ENCODE data around the gene MYO19. TPM values are rescaled to one million over a fixed set of nuclear protein-coding genes. Genes with fewer than 3 reads are reported as not detected.

Gene MYO19
- total and polyA plus RNA-seq, 9 of the 15 experiments (the other 6 are each of a cell fraction or from before 2014, with no cell fraction given) = 21.6 to 176 (median 129) TPM

- no peak for TF ChIP-seq ZNF398 (CRISPR knock-in tag; IDR thresholded peaks at IDR 0.05)
- TF ChIP-seq KDM5B (IDR thresholded peaks at IDR 0.05; ENCODE audit: insufficient replicate concordance, low read depth, low read length) = peak; percentile 51
- peak; percentile 66; the same call in 1 of the 2 replicates for TF ChIP-seq ESRRA (IDR thresholded peaks at IDR 0.05; ENCODE audit: borderline replicate concordance, low read depth)
- no peak for TF ChIP-seq ILK (tag; IDR thresholded peaks at IDR 0.05; ENCODE audit: borderline replicate concordance, low read depth)
- no peak for TF ChIP-seq ZKSCAN3 (CRISPR knock-in tag; IDR thresholded peaks at IDR 0.05)
- TF ChIP-seq FOS (IDR thresholded peaks at IDR 0.05; ENCODE audit: extremely low read depth, insufficient read length) = no peak
- peak; percentile 80 for TF ChIP-seq PHF8 (IDR thresholded peaks at IDR 0.05; ENCODE audit: borderline replicate concordance, low read length)
- no peak for TF ChIP-seq PTRF (tag; IDR thresholded peaks at IDR 0.05)
- no peak for TF ChIP-seq ZNF146 (CRISPR knock-in tag; IDR thresholded peaks at IDR 0.05; ENCODE audit: unreplicated experiment)
- 0 out of 2 replicates have a peak, but pooled peaks have one; percentile 7 for TF ChIP-seq ATF4 (CRISPR knock-in tag; IDR thresholded peaks at IDR 0.05)
- no peak for TF ChIP-seq ZNF561 (CRISPR knock-in tag; conservative IDR thresholded peaks at IDR 0.05)
- no peak; the same call in 1 of the 2 replicates for TF ChIP-seq THAP7 (CRISPR knock-in tag; IDR thresholded peaks at IDR 0.05)
Observed at GRCh38 chr17:36534840-36535668, at the start of gene MYO19, which contains the start of gene PIGW (continued).

Measured in K562 (cell line).